Measurements from ENCODE around the gene RNF20. TPM values are rescaled to one million over a fixed set of nuclear protein-coding genes. Genes with fewer than 3 reads are reported as not detected.
"Not testable (repeated sequence)": the region's sequence is repeated elsewhere in the genome, so short reads cannot be mapped to it uniquely, and the experiment has no call there.

The RNF20 gene
- total RNA-seq, 1 donor from 2014 or later, result 28.8 TPM

- no peak for DNase-seq (ENCODE audit: low read depth)
These were observed 53.8 kb downstream of the RNF20 start for GRCh38 chr9:101587332-101588043.

GRCh38 chr9:101590074-101590473 lies 56.4 kb downstream of the RNF20 start:
- not testable (repeated sequence) for DNase-seq (ENCODE audit: low read depth)

- DNase-seq (ENCODE audit: low read depth), result no peak
These were observed 57.2 kb downstream of the RNF20 start for GRCh38 chr9:101590901-101591300.

- DNase-seq (ENCODE audit: low read depth), result no peak
These were observed 58.3 kb downstream of the RNF20 start for GRCh38 chr9:101591787-101592446.

GRCh38 chr9:101592788-101593187 lies 59.1 kb downstream of the RNF20 start:
- no peak for DNase-seq (ENCODE audit: low read depth)

- no peak for DNase-seq (ENCODE audit: low read depth)
These were observed 59.7 kb downstream of the RNF20 start for GRCh38 chr9:101593345-101593744.

GRCh38 chr9:101594796-101595195 lies 61.1 kb downstream of the RNF20 start, which contains the start of gene PPP3R2:
Gene PPP3R2, minus strand, starts transcription at chr9:101594969. Its CDS starts 48 bp downstream, at chr9:101594921.
- DNase-seq (ENCODE audit: low read depth), result no peak

GRCh38 chr9:101601904-101602765 lies 68.5 kb downstream of the RNF20 start:
- DNase-seq (ENCODE audit: low read depth), result peak; percentile 63

- DNase-seq (ENCODE audit: low read depth), result no peak
These were observed 70.6 kb downstream of the RNF20 start for GRCh38 chr9:101604296-101604695.

- DNase-seq (ENCODE audit: low read depth), result no peak
These were observed 71.9 kb downstream of the RNF20 start for GRCh38 chr9:101605547-101605946.

Other genes with a start within 250 kb of the RNF20 start
- 0.37 and 1.8 TPM in 2 replicates for gene BAAT, start 148.8 kb upstream of the RNF20 start, total RNA-seq
- 15.8 and 20.2 TPM in 2 replicates for gene MRPL50, start 135.2 kb upstream of the RNF20 start, total RNA-seq
- 19.0 and 23.7 TPM in 2 replicates for gene ZNF189, start 135.0 kb upstream of the RNF20 start, total RNA-seq
- gene ALDOB, start 98.1 kb upstream of the RNF20 start, total RNA-seq, result not detected in 2 replicates
- gene PPP3R2, start 61.1 kb downstream of the RNF20 start, total RNA-seq, result not detected in 2 replicates
- gene GRIN3A, start 204.8 kb downstream of the RNF20 start, total RNA-seq, result not detected in 2 replicates